EH (cell line): ENCODE measurements around the gene NLRP6.
A peak's percentile ranks its signal among the peaks of the same experiment; 100 is the strongest.
"Not testable (repeated sequence)": the region's sequence is repeated elsewhere in the genome, so short reads cannot be mapped to it uniquely, and the experiment has no call there.

ENCODE experiments used
- DNase-seq: peaks from one replicate; pipeline ENCODE4 v3.0.0-alpha.2; 2015; ENCODE audit warnings: low read depth

Gene NLRP6

GRCh38 chr11:278001-278951 lies at the start of gene NLRP6:
Gene NLRP6, plus strand, starts transcription at chr11:278407. Its CDS starts 163 bp downstream, at chr11:278570.
- DNase-seq = no peak

DNA sequence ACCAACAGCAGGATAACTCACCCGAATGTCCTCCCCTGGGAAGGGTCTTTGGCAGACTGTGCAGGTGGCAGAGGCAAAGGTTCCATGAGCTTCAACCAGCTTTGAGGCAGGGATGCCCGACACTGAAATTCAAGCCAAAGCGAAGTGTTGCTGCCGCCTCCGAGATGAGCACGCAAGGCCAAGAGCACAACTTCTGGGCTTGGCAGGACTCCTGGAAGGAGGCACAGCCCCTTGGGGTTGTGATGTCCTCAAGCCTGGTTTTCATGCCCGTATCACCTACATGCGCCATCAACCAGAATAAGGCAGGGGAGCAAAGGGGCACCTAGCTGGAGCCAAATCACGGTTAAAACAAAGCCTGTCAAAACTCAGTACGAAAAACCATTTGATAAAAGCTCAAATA lies 47.8 kb upstream of the NLRP6 start:
- DNase-seq = no peak

DNA sequence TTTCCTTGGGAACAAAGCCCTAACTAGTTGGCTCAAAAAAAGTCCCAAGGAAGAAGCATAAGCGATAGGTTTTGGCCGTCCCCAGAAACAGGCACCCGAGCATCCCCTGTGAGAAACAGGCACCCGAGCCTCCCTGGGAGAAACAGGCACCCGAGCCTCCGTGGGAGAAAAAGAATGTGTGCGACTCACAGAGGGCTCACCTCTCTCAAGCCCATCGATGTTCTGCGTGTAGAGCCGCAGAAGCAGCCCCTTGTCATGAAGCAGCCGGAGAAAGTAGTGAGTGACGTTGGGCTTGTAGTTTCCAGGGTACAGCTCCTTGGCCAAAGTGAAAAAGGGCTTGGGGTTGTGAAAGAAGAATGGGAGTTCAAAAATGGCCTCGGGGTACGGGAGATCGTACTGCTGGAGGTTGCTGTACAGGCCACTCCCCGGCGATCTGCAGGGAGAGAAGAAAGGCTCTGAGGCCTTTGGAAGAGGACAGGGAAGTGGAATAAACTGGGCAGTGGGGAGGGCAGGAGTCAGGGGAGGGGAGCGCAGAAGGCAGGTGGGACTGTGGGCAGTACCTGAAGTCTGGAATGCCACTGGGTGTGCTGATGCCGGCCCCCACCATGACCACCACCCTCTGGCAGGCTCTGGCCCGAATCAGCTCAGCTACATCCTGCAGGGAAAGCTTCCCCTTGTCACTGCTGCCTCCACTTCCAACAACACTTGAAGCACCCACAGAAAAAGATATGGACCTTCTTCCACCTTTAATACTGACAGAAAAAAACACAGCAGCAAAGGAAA lies 45.2 kb upstream of the NLRP6 start:
- DNase-seq = no peak

- DNase-seq = no peak
Observed at GRCh38 chr11:235180-235579, 43.0 kb upstream of the NLRP6 start.

GRCh38 chr11:235609-235996 lies 42.6 kb upstream of the NLRP6 start:
- peak; percentile 25 for DNase-seq

- DNase-seq = peak; percentile 80
Observed at GRCh38 chr11:235997-236773, 42.0 kb upstream of the NLRP6 start, which contains the start of gene SIRT3. Gene SIRT3, minus strand, starts transcription at chr11:236342. Its CDS starts 14 bp downstream, at chr11:236328.

- DNase-seq = peak; percentile 86
Observed at GRCh38 chr11:236774-237767, 41.1 kb upstream of the NLRP6 start, which contains the start of gene PSMD13. Gene PSMD13, plus strand, starts transcription at chr11:236976. Its CDS starts 74 bp downstream, at chr11:237050.

GRCh38 chr11:238346-238745 lies 39.9 kb upstream of the NLRP6 start:
- DNase-seq = not testable (repeated sequence)

- DNase-seq = no peak
Observed at GRCh38 chr11:240315-240714, 37.9 kb upstream of the NLRP6 start.

GRCh38 chr11:241634-242033 lies 36.6 kb upstream of the NLRP6 start:
- DNase-seq = no peak

DNA sequence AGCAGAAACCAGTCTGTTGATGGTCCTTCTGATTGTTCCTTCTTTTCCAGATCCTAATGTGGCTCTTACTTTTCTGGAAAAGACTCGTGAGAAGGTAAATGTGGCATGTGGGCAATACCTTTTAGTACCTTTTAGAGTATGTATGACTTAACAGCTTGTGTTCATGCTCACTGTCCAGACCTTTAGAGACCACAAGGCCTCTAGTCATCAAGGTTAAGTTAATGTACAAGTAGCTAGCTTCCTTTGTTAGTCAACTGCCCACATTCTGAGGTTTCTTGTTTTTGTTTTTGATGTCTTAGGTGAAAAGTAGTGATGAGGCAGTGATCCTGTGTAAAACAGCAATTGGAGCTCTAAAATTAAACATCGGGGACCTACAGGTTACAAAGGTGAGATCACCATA lies 33.8 kb upstream of the NLRP6 start:
- DNase-seq = no peak

DNA sequence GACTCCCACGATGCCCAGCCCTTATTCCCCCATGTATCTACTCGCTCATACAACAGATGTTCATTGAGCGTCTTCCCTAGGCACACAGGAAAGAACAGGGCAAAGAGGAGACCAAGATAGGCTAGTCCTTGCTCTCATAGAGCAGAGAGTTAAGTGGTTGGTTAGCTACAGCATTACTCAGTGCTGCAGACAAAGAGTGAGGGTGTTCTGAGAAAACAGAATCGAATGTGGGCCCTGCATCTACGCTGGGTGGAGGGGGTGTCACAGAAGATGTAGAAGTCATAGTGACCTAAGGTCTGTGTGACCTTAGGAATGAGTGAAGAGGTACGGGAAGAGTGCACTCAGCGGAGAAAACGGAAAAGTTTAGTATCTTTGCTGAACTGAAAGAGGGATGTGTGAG lies 29.1 kb upstream of the NLRP6 start:
- DNase-seq = no peak

DNA sequence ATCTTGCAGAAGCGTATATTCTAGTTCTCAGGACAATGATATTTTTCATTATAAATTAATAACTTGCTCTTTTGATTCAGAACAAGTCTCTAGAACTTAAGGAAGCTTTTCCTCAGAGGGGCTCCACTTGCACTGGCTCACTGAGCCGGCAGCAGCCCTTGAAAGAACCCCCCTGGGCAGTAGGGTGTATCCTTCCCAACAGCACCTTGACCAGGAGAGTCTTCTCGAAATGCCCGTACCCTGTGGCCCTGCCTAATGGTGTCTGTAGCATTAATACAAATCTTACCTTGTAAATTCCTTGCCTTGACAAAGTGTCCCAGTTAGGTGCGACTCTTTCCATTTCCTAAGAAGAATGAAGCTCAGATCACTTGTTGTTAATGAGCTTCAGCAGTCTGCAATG lies 27.9 kb upstream of the NLRP6 start:
- no peak for DNase-seq

- peak; percentile 57 for DNase-seq
Observed at GRCh38 chr11:250740-251299, 27.4 kb upstream of the NLRP6 start.

GRCh38 chr11:251550-251949 lies 26.7 kb upstream of the NLRP6 start:
- DNase-seq = no peak

DNA sequence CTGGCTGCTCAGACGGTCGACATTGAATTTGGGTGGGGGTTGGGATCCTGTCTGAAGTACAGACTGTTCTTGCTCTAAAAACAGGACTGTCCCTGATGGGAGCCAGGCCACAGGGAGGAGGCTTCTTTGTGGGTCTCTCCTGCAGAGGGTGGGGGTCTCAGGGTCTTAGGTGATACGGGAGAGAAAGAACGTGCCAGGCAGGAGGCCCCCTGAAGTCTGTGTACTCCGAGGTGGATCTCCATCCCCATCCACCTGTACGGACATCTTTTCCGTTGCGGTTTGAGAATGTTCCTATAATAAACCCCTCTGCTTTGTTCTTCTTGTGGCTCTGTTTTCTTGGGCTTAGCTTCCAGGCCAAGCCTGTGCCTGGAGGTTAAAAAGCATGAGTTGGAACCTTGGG lies 25.5 kb upstream of the NLRP6 start:
- DNase-seq = no peak

GRCh38 chr11:253160-253885 lies 24.9 kb upstream of the NLRP6 start:
- DNase-seq = no peak

- no peak for DNase-seq
Observed at GRCh38 chr11:253886-254270, 24.3 kb upstream of the NLRP6 start.

- peak; percentile 32 for DNase-seq
Observed at GRCh38 chr11:255176-255575, 23.0 kb upstream of the NLRP6 start.

DNA sequence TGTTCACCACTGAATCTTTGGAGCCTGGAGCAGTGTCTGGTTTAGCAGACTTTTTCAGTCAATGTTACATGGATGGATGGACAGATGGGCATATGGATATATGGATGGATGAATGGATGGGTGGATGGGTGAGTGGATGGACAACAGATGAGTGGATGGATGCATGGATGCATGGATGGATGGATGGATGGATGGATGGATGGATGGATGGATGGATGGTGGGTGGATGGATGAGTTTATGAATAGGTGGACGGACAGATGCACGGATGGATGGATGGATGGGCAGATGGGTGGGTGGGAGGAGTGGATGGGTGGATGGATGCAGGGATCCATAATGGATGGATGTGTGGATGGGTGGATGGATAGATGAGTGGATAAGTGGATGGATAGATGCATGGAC lies 22.4 kb upstream of the NLRP6 start:
- DNase-seq = no peak
